KOPT-K1 (cell line): ENCODE results near the gene TTYH3.

ENCODE experiments used
- H3K27ac ChIP-seq: fragments of 200-600 bp; sonication (generic); 2 replicates; pipeline ENCODE4 v1.5.1; 2016; ENCODE audit warnings: antibody characterized with exemption, mild to moderate bottlenecking, low read depth, low read length; ENCODE audit not compliant: poor library complexity, severe bottlenecking
- H3K36me3 ChIP-seq: fragments of 200-600 bp; sonication (generic); 2 replicates; pipeline ENCODE4 v1.5.1; 2017; ENCODE audit warnings: antibody characterized with exemption, mild to moderate bottlenecking, low read length, moderate library complexity; ENCODE audit not compliant: insufficient read depth
- H3K9me3 ChIP-seq: fragments of 200-600 bp; sonication (generic); 2 replicates; pipeline ENCODE4 v1.5.1; 2017; ENCODE audit warnings: antibody characterized with exemption, low read length, mild to moderate bottlenecking; ENCODE audit not compliant: insufficient read depth, poor library complexity, severe bottlenecking

The TTYH3 gene

DNA sequence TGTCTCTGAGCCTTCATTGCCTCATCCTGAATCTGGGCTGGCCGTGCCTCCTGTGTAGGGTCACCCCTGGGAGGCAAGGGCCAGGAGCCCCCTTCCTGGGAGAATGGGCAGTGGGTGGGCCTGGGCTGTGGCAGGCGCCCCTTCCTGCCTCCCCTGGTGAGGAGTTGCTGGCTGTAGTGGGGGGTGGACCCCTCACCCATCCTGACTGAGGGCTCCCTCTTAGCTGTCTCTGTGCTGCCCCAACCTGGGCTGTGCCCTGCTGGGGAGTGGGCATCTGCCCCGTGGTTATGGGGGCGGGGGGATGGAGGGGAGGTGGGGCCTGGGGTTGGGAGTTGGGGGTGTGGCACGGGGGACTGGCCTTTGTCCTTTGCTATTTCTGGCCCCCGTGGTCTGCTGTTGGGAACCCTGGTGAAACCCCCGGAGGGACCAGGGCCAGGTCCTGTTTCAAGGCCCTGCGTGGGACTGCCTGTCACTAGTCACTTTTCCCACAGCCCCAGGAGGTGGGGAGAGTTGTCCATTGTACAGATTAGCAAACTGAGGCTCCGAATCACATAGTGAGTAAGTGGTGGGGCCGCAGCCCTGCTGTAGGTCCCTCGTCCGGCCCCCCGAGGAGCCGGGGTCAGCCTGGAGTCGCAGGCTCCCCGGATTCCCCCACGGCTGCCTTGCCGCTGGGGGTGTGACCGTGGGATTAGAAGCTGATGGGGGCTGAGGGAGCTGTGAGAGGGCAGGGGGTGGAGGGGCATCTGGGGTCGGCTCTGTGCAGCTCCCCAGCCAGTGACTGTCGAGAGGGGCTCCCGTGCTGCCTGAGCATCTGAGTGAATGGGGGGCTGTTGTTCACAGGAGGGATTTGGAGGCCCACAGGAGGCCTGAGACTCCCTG lies 2.7 kb downstream of the TTYH3 start:
- no peak overlapping the region for H3K27ac ChIP-seq
- H3K36me3 ChIP-seq = no peaks in the 10 kb centered on the region
- H3K9me3 ChIP-seq = no peaks in the 10 kb centered on the region

- H3K9me3 ChIP-seq = no peaks in the 10 kb centered on the region
- H3K36me3 ChIP-seq = no peaks in the 10 kb centered on the region
- no peak overlapping the region for H3K27ac ChIP-seq
Measured at GRCh38 chr7:2635148-2635668, 3.4 kb downstream of the TTYH3 start.

GRCh38 chr7:2635810-2636701 lies 4.3 kb downstream of the TTYH3 start:
- Histone ChIP-seq H3K36me3 (no peaks in the 10 kb centered on the region), H3K27ac (no peak overlapping the region), H3K9me3 (no peaks in the 10 kb centered on the region)

GRCh38 chr7:2637066-2637471 lies 5.3 kb downstream of the TTYH3 start:
- H3K9me3 ChIP-seq = no peaks in the 10 kb centered on the region
- H3K36me3 ChIP-seq = no peaks in the 10 kb centered on the region
- no peak overlapping the region for H3K27ac ChIP-seq

DNA sequence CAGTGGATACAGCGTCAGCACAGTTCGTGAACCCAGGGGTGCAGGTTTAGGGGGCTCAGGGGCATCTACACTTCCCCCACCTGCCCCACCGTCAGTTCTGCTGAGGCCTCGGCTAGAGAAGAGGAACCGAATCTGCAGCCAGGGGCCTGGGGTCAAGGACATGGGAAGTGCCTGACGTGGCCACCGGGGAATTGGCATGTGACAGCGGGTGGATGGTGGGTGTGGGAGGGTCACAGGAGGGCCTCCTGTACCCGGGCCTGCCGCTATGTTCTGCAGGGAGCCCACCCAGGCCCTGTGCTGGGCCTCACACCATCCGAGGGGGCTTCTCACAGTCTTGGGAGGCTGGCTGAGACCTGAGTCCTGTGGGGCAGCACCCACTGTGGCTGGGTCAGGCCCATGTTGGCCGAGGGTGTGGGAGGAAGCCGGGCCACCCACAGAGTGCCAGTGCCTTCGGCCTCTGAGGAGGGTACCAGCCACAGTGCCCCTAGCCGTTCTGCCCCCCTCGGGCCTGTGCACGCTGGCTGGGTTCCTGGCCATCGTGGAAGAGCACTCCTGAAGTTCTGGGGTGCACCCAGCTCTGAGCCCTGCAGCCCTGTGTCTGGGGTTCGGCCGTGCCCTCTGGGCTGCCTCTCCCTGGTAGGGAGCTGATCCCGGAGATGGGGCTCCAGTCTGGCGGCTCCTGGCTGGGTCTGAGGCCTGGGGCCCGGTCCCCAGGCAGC lies 5.9 kb downstream of the TTYH3 start:
- Histone ChIP-seq H3K27ac (no peak overlapping the region), H3K9me3 (no peaks in the 10 kb centered on the region), H3K36me3 (no peaks in the 10 kb centered on the region)

DNA sequence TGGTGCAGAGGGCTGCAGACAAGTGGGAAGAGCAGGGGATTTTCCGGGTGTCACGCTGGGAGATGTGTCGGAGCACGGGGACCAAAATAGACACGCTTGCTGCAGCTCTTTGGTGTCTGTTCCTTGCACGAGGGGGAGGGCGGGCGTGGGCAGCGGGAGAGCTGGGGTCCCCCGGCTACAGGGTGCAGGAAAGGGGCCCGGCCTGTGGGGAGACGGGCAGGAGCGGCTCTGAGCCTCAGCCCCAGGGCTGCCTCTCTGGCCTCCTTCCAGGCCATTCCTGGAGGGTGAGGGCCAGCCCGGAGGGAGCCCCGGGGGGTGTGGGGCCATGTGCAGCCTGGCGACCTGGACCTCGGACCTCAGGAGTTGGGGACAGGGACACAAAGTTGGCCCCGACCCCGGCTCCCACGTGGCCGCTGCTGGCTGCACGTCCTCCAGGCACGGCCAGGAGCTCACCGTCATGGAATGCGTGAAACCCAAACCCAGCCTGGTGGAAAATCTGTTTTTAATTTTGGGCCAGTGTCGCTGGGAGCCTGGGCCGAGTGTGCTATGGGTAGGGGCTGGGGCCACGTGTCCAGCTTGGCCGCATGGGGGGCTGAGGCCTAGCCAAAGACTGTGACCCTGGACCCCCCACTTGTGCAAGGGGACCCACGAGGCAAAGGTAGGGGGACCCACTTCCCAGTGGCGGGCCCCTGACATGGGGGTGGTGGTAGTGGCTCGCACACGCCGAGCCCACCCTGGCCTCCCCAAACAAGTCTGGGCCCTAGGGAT lies 6.6 kb downstream of the TTYH3 start:
- Histone ChIP-seq H3K9me3 (no peaks in the 10 kb centered on the region), H3K36me3 (no peaks in the 10 kb centered on the region), H3K27ac (no peak overlapping the region)

- Histone ChIP-seq H3K9me3 (no peaks in the 10 kb centered on the region), H3K27ac (no peak overlapping the region), H3K36me3 (no peaks in the 10 kb centered on the region)
Measured at GRCh38 chr7:2639181-2639681, 7.4 kb downstream of the TTYH3 start.

DNA sequence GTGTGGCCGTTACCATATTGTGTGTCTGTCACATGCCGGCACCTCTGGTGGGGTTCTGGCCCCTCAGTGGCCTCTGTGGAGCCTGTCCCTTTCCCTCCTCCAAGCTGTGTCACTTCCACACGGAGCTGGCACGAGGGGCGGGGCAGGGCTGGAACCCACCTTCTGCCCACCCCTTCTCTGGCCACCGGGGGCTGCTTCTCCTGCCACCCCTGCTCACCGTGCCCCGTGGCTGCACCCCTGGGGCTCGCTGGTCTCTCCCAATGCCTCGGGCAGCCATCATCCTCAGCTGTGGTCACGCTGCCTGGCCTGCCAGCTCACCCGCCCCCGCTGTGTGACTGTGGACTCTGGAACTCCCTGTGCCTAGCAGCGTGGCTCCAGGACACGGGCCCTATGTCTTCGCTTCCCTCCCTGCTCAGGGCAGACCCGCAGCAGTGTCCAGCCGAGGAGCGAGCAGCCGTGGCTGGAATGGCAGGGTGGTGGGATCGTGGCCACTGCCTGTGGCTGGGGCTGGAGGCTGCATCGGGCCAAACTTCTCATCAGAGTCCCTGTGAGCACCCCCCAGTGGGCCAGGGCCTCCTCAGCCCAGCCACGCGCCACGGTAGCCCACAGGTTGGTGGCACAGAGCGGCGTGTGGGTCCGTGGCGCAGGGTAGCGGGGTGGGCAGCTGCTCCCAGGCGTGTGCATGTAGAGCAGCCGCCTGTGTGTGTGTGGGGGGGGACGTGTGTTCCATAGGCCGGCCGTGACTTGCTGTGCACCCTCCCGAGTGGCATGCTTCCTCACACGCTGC lies 8.1 kb downstream of the TTYH3 start:
- no peak overlapping the region for H3K27ac ChIP-seq
- no peaks in the 10 kb centered on the region for H3K9me3 ChIP-seq
- H3K36me3 ChIP-seq = no peaks in the 10 kb centered on the region

- H3K9me3 ChIP-seq = no peaks in the 10 kb centered on the region
- H3K36me3 ChIP-seq = no peaks in the 10 kb centered on the region
- H3K27ac ChIP-seq = no peak overlapping the region
Measured at GRCh38 chr7:2640482-2640830, 8.7 kb downstream of the TTYH3 start.

- Histone ChIP-seq H3K27ac (no peak overlapping the region), H3K9me3 (no peaks in the 10 kb centered on the region), H3K36me3 (no peaks in the 10 kb centered on the region)
Measured at GRCh38 chr7:2640846-2641316, 9.1 kb downstream of the TTYH3 start.

DNA sequence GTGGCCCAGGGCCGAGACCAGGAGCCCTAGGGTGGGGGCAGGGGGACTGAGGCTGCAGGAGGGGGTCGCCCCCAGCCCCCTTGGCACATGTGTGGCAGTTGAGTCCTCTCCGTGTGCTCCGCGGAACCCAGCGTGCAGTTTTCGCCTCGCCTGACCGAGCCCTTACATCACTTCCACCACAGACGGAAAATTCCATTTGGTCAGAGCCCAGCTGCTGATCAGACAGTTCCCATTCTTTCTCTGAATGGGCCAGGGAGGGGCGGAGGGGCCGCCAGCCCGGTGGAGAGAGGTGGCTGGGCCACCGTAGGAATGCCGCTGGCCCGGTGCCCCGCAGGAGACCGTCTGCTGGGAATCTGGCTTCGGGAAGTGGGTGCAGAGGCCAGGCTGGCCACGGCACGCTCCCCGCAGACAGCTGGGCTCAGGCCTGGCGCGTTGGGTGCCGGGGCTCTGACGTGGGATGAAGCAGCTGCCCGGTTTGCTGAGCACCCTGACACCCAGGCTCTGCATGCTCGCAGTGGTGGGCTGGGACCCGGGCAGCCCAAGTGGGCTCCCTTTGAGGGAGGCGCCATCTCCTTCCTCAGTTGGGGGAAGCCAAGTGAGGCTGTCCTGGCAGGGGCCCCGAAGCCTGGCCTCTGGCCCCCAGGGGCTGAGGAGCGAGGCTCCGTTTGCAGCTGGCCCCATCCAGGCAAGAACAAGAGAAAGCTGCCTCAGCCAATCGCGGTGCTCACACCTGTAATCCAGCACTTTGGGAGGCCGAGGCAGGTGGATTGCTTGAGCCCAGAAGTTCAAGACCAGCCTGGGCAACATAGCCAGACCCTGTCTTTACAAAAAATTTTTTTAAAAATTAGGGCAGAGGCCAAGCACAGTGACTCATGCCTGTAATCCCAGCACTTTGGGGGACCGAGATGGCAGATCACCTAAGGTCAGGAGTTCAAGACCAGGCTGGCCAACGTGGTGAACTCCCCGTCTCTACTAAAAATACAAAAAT lies 9.9 kb downstream of the TTYH3 start:
- Histone ChIP-seq H3K36me3 (no peaks in the 10 kb centered on the region), H3K27ac (no peak overlapping the region), H3K9me3 (no peaks in the 10 kb centered on the region)

- peaks cover 4% of the 10 kb centered on the region; the same call in 1 of the 2 replicates for H3K36me3 ChIP-seq
- H3K9me3 ChIP-seq = no peaks in the 10 kb centered on the region
- no peak overlapping the region for H3K27ac ChIP-seq
Measured at GRCh38 chr7:2643386-2644219, 11.8 kb downstream of the TTYH3 start.
